GM21367 (cell line): ENCODE data around the gene SNAP29.
"Not testable (repeated sequence)": the region's sequence is repeated elsewhere in the genome, so short reads cannot be mapped to it uniquely, and the experiment has no call there.

Source experiments
- ATAC-seq: cut with Tn5 transposase; IDR thresholded peaks from one replicate; pipeline ENCODE4 v1.9.1; 2021; ENCODE audit not compliant: unreplicated experiment

The SNAP29 gene

GRCh38 chr22:20897737-20898136 lies 38.9 kb downstream of the SNAP29 start:
- not testable (repeated sequence) for ATAC-seq

- ATAC-seq, result no peak
Observed at GRCh38 chr22:20899827-20900423, 41.1 kb downstream of the SNAP29 start.

GRCh38 chr22:20901093-20902033 lies 42.6 kb downstream of the SNAP29 start:
- ATAC-seq, result not testable (repeated sequence)

- ATAC-seq, result no peak
Observed at GRCh38 chr22:20903093-20903492, 44.3 kb downstream of the SNAP29 start.

- no peak for ATAC-seq
Observed at GRCh38 chr22:20904008-20904979, 45.5 kb downstream of the SNAP29 start.

GRCh38 chr22:20904980-20905355 lies 46.2 kb downstream of the SNAP29 start:
- no peak for ATAC-seq

GRCh38 chr22:20905415-20906386 lies 46.9 kb downstream of the SNAP29 start:
- no peak for ATAC-seq

- no peak for ATAC-seq
Observed at GRCh38 chr22:20906387-20906767, 47.6 kb downstream of the SNAP29 start.

- ATAC-seq, result not testable (repeated sequence)
Observed at GRCh38 chr22:20908717-20909116, 49.9 kb downstream of the SNAP29 start.

- ATAC-seq, result no peak
Observed at GRCh38 chr22:20909543-20910303, 50.9 kb downstream of the SNAP29 start.

- ATAC-seq, result no peak
Observed at GRCh38 chr22:20912494-20912893, 53.7 kb downstream of the SNAP29 start.

- ATAC-seq, result peak; percentile 76
Observed at GRCh38 chr22:20916916-20917810, 58.4 kb downstream of the SNAP29 start, which contains the start of gene CRKL. Gene CRKL, plus strand, starts transcription at chr22:20917407. Its CDS starts 528 bp downstream, at chr22:20917935.

- no peak for ATAC-seq
Observed at GRCh38 chr22:20918663-20919218, 59.9 kb downstream of the SNAP29 start.

GRCh38 chr22:20919718-20920117 lies 60.9 kb downstream of the SNAP29 start:
- no peak for ATAC-seq

- no peak for ATAC-seq
Observed at GRCh38 chr22:20920881-20921203, 62.0 kb downstream of the SNAP29 start.

- ATAC-seq, result no peak
Observed at GRCh38 chr22:20922141-20922751, 63.4 kb downstream of the SNAP29 start.

- ATAC-seq, result no peak
Observed at GRCh38 chr22:20926243-20926642, 67.4 kb downstream of the SNAP29 start.
